ENCODE data around the gene SLC25A52.
"Not testable (repeated sequence)": the region's sequence is repeated elsewhere in the genome, so short reads cannot be mapped to it uniquely, and the experiment has no call there.

The SLC25A52 gene

DNA sequence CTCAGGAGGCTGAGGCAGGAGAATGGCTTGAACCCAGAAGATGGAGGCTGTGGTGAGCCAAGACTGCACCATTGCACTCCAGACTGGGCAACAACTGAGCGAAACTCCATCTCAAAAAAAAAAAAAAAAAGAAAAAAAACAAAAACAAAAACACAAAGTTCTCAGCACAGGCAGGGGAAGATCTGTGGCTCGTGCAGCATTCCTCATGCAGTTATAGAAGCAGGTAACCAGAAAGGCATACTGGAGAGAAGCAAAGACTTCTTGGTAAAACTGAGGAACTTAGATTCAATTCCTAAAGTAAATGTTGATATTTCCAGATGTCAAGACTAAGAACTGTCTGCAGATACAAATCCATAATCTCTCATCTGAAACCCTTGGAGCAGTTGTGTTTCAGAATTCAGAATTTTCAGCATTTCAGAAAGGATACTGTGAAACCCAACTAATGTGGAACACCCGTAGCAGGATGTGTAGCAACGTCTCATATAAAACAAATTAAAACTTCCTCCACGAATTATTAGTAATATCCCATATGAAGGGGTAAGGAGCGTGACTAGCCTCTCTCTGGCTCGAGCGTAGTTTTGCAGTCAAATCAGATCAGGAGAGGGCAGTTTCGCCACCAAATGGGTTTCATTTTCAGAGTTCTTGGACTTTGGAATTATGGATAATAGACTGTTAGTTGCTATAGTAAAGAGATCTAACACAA, 13.2 kb upstream of the SLC25A52 start:
- no peak overlapping the region for H3K4me3 ChIP-seq (ENCODE audit: low read depth, low read length)
- TF ChIP-seq, protein P1, sequence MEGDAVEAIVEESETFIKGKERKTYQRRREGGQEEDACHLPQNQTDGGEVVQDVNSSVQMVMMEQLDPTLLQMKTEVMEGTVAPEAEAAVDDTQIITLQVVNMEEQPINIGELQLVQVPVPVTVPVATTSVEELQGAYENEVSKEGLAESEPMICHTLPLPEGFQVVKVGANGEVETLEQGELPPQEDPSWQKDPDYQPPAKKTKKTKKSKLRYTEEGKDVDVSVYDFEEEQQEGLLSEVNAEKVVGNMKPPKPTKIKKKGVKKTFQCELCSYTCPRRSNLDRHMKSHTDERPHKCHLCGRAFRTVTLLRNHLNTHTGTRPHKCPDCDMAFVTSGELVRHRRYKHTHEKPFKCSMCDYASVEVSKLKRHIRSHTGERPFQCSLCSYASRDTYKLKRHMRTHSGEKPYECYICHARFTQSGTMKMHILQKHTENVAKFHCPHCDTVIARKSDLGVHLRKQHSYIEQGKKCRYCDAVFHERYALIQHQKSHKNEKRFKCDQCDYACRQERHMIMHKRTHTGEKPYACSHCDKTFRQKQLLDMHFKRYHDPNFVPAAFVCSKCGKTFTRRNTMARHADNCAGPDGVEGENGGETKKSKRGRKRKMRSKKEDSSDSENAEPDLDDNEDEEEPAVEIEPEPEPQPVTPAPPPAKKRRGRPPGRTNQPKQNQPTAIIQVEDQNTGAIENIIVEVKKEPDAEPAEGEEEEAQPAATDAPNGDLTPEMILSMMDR (IDR thresholded peaks at IDR 0.05; ENCODE audit: control insufficient read depth, extremely low read depth, insufficient read depth) = no peak
- DNase-seq (ENCODE audit: low read depth) = no peak

DNA sequence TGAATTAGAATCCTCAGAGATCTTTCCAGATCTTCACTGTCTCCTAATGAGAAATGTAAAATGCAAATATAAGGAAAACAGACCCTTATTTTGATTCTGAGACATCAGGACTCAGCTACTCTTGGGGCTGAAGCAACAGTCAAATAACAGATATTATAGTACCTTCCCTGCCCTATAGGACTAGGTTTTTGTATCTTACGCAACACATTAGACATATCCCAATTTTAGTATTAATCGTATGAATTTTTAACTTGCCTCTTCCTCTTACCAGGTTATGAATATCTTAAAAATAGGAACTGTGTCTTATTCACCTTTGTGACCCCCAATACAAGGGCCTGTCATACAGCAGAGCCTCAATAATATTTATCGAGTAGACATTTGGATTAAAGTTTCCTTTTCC, 12.0 kb upstream of the SLC25A52 start:
- H3K4me3 ChIP-seq (ENCODE audit: low read depth, low read length) = no peak overlapping the region
- no peak for DNase-seq (ENCODE audit: low read depth)
- TF ChIP-seq, protein P1 (IDR thresholded peaks at IDR 0.05; ENCODE audit: control insufficient read depth, extremely low read depth, insufficient read depth) = no peak

DNA sequence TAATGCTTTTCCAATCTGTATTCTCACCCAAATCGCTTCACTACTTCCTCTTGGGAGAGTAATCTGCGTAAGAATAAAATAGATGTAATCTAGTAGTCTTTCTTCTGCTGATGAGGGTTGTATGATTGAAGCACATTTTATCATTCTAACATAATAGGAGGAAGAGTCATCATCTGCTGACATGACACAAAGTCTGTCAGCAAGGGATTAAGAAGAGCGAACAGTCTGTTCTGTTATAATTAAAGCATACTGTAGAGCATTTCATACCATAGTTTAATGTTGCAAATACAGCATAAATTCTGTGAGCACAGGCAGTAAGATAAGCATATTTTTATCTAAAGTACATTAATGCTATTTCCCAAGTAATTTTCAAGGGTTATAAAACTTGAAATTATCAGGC, 10.4 kb downstream of the SLC25A52 start:
- no peak overlapping the region for H3K4me3 ChIP-seq (ENCODE audit: low read depth, low read length)
- TF ChIP-seq, protein P1 (IDR thresholded peaks at IDR 0.05; ENCODE audit: control insufficient read depth, extremely low read depth, insufficient read depth) = no peak
- no peak for DNase-seq (ENCODE audit: low read depth)

DNA sequence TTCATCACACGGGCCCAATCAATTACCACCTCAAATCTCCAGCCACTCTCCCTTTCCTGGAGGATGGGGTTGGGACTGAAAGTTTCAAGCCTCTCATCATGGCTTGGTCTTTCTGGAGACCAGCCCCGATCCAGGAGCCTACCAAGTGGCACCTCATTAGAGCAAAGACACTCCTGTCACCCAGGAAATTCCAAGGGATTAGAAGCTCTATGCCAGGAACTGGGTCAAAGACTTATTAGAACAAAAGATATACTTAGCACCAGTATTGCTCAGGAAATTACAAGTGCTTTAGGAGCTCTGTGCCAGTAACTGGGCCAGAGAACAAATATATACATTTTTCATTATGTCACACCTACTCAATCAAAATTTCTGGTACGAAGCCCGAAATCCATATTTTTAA, 14.3 kb downstream of the SLC25A52 start:
- H3K4me3 ChIP-seq (ENCODE audit: low read depth, low read length) = no peak overlapping the region
- no peak for DNase-seq (ENCODE audit: low read depth)
- TF ChIP-seq, protein P1 (IDR thresholded peaks at IDR 0.05; ENCODE audit: control insufficient read depth, extremely low read depth, insufficient read depth) = no peak

DNA sequence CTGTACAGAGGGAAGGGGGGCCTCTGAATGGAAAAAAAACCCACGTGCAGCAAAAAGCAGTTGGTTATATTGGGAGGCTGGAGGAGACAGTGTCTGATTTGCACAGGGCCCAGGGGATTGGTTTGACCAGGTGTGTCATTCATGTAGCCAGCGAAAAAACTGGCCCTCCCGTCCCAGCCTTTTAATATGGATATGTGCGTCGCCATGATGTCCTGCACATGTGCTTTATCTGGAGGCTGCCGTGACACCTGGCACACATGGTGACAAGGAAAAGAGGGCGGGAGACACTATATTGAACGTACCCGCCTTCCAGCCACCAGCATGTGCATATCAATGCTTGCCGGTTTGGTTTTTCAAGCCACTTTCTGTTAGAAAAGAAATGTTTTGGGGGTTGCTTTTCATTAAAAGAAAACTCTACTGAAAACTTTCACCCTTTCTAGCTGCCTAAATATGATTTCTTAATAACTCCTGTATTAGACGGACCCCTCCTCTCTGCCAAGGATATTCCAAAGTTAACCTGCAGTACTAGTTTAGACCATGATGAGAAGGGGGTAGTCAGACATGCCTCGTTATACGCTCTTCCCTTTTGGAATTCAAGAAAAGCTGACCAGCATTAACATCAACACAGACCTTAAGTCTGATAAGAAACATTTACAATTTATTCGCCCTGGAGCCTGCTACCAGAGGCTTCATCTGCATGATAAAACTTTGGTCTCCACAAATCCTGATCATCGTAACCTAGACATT, 16.2 kb downstream of the SLC25A52 start:
- TF ChIP-seq, protein P1 (IDR thresholded peaks at IDR 0.05; ENCODE audit: control insufficient read depth, extremely low read depth, insufficient read depth) = no peak
- no peak overlapping the region for H3K4me3 ChIP-seq (ENCODE audit: low read depth, low read length)
- DNase-seq (ENCODE audit: low read depth) = no peak

DNA sequence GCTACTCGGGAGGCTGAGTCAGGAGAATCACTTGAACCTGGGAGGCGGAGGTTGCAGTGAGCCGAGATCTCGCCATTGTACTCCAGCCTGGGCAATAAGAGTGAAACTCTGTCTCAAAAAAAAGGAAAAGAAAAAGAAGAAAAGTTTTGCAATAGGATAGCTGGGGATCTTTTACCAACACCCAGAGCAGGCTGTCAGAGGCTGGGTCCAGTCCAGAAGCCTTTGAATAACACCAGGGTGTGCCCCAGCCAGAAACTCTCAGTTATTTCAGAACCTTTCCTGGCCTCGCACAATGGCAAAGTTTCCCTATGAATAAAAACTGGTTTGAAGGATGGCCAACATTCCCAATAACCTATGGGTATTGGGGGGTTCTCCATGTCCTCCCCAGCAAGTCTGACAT, 17.1 kb downstream of the SLC25A52 start:
- DNase-seq (ENCODE audit: low read depth); H3K4me3 ChIP-seq (ENCODE audit: low read depth, low read length): not testable (repeated sequence)

DNA sequence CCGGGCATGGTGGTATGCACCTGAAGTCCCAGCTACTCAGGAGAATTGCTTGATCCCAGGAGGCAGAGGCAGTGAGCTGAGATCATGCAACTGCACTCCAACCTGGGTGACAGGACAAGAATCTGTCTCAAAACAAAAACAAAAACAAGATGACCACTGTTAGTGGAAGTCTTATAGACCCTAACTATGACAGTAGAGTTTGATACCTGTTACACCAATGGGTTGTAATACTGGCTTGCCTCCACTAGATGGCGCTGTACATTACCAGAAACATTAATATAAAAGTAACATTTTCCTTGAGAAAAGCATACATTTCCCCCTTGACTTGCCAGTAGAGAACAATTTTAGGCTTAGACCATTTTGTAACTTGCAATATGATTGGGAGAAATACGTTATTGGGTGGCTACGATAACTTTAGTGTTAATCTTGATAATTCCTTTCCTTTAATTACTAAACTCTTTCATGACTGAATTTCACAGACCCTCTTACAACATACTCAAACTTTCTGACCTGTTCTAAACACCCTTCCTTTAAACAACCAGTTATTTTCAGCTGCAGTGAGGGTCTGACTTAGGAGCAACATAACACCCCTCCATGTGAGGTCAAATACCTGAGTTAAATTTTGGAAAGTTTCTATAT, 19.5 kb downstream of the SLC25A52 start:
- no peak overlapping the region for H3K4me3 ChIP-seq (ENCODE audit: low read depth, low read length)
- TF ChIP-seq, protein P1 (IDR thresholded peaks at IDR 0.05; ENCODE audit: control insufficient read depth, extremely low read depth, insufficient read depth) = peak; percentile 72
- DNase-seq (ENCODE audit: low read depth) = no peak

Measured in LNCaP clone FGC (cell line).